HG03095 (cell line): ENCODE results near the gene GLCE.
"Not testable (repeated sequence)": the region's sequence is repeated elsewhere in the genome, so short reads cannot be mapped to it uniquely, and the experiment has no call there.

Experiments used
- ATAC-seq: cut with Tn5 transposase; IDR thresholded peaks from one replicate; pipeline ENCODE4 v1.9.1; 2021; ENCODE audit warnings: moderate library complexity; ENCODE audit not compliant: unreplicated experiment

The GLCE gene

GRCh38 chr15:69158201-69158842, 2.1 kb upstream of the GLCE start:
- ATAC-seq = no peak

- no peak for ATAC-seq
Observed at GRCh38 chr15:69158843-69159240, 1.6 kb upstream of the GLCE start.

DNA sequence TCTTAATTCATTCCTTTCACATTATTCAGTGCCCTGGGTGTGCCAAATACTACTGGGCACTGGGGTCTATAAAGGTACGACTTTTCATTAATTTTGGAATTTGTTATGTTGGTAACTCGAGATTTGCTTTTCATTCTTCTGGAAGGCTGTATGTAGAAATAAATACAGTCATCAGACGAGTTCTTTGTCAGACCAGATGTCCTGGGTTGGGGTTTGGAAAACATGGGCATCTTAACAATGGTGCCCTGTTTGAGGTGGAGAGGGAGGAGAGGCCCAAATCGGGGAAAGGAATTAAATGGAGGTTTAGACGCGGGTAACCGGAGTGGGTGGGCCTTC, 662 bp upstream of the GLCE start:
- no peak for ATAC-seq

- no peak for ATAC-seq
Observed at GRCh38 chr15:69161079-69161877, 843 bp downstream of the GLCE start.

DNA sequence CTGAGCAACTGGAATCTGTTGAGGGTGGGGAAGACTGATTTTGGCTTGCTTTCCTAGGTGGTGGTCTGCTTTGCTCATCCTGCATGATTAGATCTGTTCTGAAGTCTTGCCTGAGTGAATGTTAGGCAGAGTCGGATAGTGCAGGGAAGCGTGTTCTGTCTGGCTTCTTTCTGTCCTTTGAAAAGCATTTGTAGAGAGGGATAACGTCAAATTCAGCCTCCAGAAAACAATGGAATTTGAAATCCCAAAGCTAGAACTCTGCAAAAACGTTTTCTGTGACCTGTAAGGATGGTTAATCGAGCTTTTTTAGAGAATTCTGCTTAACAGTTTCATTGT, 1.4 kb downstream of the GLCE start:
- no peak for ATAC-seq

- ATAC-seq = no peak
Observed at GRCh38 chr15:69163141-69163669, 2.8 kb downstream of the GLCE start.

DNA sequence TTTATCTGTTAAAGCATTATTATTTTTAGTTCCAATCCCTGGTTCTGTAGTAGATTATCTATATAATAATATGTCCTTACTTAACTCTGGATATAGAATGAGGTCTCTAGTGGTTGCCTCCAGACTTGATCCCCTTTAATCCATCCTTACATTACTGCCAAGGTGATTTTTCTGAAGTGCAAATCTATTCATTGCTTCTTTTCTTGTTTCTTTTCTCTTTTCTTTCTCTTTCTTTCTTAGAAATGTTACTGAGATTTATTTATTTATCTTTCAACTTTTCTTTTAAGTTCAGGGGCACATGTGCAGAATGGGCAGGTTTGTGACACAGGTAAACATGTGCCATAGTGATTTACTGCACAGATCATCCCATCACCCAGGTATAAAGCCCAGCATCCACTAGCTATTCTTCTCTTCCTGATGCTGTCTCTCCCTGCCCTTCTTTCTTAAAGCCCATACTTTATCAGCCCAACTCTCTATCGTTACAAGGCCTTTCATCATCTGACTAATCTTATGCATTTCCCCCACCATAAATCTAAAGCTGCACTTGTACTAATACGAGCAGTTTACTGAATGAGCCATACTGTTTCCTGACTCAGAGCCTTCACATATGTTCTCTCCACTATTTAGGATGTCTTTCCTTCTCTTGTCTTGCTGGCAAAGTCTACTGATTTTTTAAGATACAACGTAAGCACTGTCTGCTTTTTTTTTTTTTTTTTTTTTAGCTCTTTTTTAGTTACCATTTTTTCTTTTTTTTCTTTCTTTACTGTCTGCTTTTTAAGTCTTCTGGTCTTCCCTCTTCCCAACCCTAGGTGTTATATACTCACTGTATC, 4.6 kb downstream of the GLCE start:
- ATAC-seq = no peak

GRCh38 chr15:69165637-69166025, 5.2 kb downstream of the GLCE start:
- no peak for ATAC-seq

DNA sequence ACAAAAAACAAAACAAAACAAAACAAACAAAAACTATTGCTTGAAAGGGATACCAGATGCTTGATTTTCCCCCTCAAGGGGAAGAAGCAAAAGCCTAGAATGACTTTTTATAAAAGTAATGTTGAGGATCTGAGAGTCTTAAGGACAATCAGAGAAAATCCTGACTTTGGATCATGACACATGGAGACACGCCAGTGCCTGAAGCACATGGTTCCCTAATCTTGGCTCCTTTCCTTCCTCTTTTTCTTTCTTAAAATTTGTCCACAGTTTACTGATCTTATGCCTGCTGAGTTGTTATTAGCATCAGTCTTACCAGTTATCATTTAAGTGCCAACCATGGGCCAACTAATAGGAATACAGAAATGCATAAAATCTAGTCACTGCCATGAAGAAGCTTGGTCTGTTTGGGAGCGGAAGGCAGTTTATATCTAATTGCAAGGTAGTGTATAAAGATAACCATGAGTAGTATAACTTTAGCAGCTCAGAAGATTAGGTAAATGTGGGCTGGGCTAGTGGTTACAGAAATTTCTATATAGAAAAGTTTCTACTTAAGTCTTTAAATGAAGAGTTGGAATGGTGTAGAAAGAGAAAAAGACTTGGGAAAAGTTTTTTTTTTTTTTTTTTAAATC, 6.9 kb downstream of the GLCE start:
- no peak for ATAC-seq

DNA sequence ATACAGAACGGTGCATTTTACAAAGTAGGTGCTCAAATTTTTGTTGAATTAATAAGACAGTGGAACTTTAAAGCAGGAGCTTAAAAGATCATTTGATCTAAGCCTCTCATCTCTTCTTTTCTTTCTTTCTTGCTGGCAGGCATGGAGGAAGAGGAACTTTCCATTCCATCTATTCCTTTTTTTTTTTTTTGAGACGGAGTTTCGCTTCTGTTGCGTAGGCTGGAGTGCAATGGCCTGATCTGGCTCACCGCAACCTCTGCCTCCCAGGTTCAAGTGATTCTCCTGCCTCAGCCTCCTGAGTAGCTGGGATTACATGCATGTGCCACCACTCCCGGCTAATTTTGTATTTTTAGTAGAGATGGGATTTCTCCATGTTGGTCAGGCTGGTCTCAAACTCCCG, 7.9 kb downstream of the GLCE start:
- ATAC-seq = not testable (repeated sequence)

DNA sequence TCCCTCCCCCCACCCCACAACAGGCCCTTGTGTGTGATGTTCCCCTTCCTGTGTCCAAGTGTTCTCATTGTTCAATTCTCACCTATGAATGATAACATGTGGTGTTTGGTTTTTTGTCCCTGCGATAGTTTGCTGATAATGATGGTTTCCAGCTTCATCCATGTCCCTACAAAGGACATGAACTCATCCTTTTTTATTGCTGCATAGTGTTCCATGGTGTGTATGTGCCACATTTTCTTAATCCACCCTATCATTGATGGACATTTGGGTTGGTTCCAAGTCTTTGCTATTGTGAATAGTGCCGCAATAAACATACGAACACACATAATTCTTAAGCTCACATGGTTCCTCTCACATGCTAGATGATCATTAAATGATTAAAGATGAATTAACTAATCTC, 9.1 kb downstream of the GLCE start:
- ATAC-seq = not testable (repeated sequence)

GRCh38 chr15:69170597-69170996, 10.2 kb downstream of the GLCE start:
- ATAC-seq = no peak

- ATAC-seq = no peak
Observed at GRCh38 chr15:69172847-69173246, 12.4 kb downstream of the GLCE start.

DNA sequence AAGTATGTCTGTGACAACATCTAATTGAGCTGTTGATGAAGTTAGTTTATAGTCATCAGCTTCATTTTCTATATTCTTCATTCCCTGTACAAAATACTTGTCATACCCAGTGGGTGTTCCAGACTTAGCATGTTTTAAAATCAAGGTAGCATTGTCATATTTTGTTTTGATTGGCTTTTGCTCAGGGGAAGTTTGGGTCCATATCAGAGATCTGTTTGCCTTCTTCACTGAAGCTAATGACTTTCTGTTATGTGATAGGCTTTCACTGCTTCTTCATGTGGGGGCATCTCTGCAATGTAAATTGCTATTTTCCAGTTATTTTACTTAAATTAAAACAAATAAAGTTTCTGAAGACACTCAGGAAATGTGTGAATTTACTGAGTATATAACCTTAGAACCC, 15.1 kb downstream of the GLCE start:
- no peak for ATAC-seq

- no peak for ATAC-seq
Observed at GRCh38 chr15:69181424-69181823, 21.0 kb downstream of the GLCE start.

DNA sequence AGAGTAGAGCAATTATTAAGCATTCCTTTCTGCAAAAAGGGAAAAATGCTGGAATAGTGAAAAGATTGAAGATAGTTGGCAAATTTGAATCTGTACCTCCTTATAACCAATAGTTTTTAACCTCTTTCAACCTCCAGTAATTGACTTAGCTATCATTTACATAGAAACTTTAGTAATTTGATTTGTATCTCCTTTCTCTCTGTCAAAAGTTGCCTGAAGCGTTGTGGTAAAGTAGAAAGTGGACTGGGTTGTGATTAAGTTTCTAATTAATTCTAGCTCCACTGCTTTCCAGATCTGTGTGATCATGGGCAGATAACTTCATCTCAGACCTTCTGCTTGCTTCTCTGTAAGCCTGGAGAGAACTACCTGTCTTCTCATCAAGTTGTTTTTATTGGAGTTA, 24.8 kb downstream of the GLCE start:
- no peak for ATAC-seq

DNA sequence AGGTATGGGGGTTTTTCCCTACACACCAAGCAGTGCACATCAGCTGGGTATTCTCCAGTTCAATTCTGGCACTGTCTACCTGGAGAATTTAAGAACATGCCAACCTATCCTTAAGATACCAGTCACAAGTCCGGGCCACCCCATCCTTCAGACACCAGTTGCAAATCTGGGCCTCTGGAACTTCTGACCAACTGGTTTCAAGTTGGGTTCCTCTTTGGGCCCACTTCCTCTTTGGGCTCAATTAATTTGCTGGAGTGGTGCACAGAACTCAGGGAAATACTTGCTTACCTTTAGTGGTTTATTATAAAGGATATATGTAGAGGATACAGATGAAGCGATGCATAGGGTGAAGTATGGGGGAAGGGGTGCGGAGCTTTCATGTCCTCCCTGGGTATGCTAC, 25.3 kb downstream of the GLCE start:
- no peak for ATAC-seq

DNA sequence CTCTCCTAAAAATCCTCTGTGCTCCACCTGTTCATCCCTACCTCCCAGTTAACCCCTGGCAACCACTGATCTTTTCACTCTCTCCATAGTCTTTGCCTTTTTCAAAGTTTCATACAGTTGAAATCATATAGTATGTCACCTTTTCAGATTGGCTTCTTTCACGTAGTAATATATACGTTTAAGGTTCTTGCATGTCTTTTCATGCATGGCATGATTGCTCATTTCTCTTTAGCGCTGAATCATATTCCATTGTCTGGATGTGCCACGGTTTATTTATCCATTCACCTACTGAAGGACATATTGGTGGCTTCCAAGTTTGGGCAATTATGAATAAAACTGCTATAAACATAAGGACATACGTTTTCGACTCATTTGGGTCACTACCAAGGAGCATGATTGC, 28.7 kb downstream of the GLCE start:
- no peak for ATAC-seq

- ATAC-seq = no peak
Observed at GRCh38 chr15:69190091-69190490, 29.7 kb downstream of the GLCE start.

DNA sequence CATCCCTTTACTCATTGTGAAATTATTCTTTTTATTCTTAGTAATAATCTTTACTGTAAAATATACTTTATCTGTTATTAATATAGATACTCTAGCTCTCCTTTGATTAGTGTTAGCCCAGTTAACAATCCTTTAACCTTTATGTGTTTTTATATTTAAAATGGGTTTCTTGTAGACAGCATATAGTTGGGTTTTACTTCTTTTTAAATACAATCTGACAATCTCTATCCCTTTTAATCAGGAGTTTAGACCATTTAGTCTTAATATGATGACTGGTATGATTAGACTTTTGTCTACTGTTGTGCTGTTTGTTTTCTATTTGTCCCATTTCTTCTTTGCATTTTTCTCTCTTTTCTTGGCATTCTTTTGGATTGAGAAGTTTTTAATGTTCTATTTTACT, 30.1 kb downstream of the GLCE start:
- no peak for ATAC-seq

- no peak for ATAC-seq
Observed at GRCh38 chr15:69194025-69194827, 33.8 kb downstream of the GLCE start.
